HG02588 (cell line): ENCODE measurements around the gene PLCL1.
"Not testable (repeated sequence)": the region's sequence is repeated elsewhere in the genome, so short reads cannot be mapped to it uniquely, and the experiment has no call there.

ENCODE experiments used
- ATAC-seq: cut with Tn5 transposase; IDR thresholded peaks from one replicate; pipeline ENCODE4 v1.9.1; 2021; ENCODE audit warnings: mild to moderate bottlenecking, moderate library complexity; ENCODE audit not compliant: unreplicated experiment

PLCL1 gene

DNA sequence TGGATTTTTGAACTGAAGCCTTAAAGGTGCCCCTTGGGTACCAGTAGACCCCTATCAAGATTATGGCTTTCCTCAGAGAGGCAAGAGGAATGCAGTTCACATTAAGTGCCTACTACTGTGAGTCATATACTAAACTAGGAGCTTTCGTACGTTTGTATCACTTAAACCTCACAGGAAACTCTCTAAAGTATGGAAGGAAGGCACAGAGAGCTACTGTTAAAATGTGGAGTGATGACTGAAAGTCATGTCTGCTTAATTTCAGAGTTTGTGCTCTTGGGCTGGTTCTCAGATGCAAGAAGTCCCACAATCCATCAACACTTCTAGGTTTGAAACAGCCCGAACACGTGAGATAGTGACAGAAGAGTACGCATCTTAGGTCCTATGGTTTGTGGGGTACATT lies 4.7 kb downstream of the PLCL1 start:
- ATAC-seq, result no peak

DNA sequence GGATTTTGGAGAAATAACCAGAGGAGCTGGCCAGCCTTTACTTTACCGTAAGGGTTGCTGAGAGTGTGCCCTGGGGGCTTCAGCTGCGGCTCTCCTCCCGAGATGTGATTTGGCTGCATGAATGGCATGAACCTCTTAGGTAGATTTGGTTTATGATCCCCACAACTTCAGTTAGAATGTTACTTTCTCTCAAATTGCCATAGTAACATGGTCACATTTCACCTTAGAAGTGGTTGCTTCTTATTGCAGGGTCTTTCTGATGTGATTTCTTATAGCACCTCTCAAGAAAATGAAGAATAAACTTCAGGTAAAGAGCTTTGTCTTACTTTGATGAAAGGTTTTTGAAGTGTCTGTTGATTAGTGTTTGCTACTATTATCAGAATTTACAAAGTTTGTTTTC lies 5.6 kb downstream of the PLCL1 start:
- no peak for ATAC-seq

DNA sequence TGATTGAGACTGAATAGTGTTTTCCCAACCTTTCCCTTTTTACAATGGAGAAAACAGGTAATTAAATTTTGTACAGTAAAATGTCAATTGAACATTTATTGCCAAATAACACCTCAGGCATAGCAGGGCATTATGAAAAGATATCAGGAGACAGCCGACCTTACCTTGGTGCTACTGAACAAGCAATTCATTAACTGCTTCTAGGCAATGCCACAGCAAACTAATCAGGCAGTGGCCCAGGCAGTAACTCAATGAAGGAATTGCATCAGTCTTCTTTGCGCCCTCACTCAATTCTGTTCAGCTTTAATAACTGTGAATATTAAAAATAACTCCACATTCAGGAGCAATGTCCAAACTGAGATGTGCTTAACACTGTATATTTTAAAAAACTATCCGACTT lies 6.1 kb downstream of the PLCL1 start:
- ATAC-seq, result no peak

DNA sequence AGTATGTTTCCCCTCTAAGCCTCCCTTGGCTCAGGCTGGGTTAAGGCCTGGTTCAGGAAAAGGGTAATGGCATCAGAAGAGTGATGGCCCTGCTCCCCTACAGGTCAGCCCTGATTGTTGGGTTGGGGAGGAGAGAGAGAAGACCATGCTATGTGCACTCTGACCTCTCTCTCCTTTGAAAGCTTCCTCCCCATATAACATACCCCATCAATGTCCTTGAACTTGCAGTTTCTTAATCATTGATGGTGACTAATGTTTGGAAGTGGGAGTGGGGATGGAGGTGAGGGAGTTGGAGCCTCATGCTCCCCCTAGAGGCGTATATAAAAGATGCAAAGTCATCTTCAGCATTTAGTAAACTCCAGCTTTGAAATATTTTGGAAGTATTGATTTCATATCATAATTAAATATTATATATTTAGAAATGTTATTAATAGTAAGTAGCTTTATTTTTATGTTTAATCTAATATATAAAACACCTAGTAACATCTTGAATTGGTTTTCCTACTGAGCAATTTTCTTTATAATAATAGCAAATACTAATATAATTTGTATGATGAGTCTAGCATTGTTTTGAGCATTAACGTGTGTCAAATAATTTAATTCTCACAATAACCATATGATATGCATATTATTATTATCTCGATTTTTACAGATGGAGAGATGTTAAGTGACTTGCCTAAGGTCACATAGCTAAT lies 8.8 kb downstream of the PLCL1 start:
- ATAC-seq, result no peak

GRCh38 chr2:197814526-197814925 lies 10.1 kb downstream of the PLCL1 start:
- ATAC-seq, result no peak

DNA sequence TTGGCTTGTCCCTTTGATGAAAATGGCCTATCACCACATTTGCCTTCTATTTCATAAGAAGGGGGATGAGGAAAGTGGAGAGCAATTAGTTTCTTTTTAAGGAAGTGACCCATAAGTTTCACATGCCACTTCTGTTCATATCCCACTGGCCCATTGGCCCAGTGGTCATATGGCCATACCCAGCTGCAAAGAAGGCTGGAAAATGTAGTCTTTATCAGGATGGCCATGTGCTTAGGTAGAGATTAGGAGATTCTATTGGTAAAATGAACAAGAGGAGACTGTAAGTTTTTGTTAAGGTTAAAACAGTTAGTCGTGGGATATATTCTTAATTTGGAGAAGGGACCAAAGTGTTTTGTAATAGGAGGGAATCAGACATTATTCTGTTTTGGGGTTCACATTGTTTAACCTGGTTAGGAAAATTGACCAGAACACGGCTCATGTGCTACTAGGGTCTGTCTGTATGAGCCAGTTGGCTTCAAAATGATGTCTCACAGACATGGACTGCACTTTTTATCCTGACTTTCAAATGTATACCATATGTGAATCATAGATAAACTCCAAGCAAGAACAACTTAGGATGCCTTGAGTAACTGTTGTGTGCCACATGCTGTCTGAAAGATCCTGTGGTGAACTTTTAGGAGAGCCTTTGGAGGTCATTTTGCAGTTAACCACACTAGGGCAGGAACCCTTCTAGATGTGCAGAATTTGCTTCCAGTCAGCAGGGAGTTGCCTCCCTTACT lies 17.3 kb downstream of the PLCL1 start:
- ATAC-seq, result no peak

- no peak for ATAC-seq
Measured at GRCh38 chr2:197822333-197822732, 17.9 kb downstream of the PLCL1 start.

DNA sequence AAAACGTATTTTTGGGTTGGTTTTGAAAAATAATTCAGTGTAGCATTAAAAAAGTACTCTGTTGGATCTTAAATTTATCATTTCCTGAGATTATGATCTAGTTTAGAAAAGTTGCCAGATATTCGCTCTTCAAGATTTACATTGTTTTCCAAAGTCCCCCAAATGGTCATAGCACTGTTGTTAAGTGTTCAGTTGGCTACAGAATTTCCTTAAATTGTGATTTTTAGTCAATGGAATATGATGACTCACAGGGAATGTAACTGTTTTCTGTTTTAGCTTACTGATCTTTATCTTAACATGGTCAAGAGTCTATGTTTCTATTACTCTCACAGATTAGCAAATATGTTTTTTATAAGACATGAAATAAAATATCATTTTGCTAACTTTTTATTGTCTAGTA lies 23.2 kb downstream of the PLCL1 start:
- no peak for ATAC-seq

DNA sequence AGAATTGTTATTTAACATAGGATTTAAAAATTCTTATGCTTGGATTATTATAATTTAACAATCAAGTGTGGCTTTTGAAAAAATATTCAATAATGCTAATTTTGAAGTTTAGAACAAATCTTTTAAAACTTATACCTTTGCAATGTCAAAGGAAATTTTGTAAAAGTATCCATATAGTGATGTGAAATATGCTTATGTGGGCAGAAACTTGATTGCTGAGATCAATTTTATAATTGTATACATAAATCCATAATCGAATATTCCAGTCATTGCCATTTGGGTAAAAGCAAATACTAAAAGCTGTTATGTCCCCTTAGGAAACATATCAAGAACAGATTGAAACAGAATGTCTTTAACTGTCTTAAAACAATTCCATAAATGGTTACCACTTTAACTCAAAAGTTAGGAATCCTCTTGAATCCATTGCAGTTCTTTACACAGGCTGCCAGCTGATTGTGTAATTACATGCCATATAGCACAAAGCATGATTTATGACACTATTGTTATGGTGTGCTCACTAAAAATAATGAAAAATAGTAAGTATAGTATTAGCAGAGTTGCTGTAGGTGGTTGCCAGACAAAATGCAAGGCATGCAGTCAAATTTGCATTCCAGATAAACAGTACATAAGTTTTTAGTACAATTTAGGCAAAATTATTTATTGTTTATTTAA lies 24.2 kb downstream of the PLCL1 start:
- no peak for ATAC-seq

DNA sequence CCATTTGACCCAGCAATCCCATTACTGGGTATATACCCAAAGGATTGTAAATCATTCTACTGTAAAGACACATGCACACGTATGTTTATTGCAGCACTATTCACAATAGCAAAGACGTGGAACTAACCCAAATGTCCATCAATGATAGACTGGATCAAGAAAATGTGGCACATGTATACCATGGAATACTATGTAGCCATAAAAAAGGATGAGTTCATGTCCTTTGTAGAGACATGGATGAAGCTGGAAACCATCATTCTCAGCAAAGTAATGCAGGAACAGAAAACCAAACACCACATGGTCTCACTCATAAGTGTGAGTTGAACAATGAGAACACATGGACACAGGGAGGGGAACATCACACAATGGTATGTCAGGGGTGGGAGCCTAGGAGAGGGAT lies 30.4 kb downstream of the PLCL1 start:
- not testable (repeated sequence) for ATAC-seq

- no peak for ATAC-seq
Measured at GRCh38 chr2:197835293-197835692, 30.9 kb downstream of the PLCL1 start.

- peak; percentile 97 for ATAC-seq
Measured at GRCh38 chr2:197838036-197838435, 33.6 kb downstream of the PLCL1 start.

DNA sequence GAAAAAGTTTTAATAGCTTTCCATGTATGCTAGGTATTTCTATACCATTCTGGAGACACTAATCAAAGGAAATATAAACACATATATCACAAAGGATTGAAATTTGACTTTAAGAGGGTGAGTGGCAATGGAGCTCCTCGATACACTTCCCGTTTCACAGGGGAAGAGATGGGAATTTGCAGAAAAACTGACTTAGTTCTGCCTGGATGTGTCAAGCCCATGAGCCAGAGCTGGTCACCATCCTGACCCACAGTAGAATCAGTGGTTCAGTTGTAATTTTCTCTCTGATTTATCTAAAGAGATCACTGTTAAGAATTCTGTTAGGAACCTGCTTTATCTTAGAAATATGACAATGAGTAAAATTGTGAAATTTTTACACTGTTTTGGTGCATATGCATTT lies 34.2 kb downstream of the PLCL1 start:
- no peak for ATAC-seq

DNA sequence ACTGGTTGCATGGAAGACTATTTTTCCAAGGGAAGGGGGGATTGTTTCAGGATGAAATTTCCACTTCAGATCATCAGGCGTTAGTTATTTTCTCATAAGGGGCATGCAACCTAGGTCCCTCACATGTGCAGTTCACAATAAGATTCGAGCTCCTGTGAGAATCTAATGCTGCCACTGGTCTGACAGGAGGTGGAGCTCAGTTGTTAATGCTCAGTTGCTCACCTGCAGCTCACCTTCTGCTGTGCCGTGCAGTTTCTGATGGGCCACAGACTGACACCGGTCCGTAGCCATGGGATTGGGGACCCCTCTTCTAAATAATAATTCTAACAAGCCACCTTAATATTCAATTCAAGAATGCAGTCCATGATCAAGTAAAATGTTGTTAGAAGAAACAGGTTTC lies 34.9 kb downstream of the PLCL1 start:
- ATAC-seq, result no peak

- no peak for ATAC-seq
Measured at GRCh38 chr2:197839856-197840255, 35.5 kb downstream of the PLCL1 start.

- ATAC-seq, result no peak
Measured at GRCh38 chr2:197846128-197846527, 41.7 kb downstream of the PLCL1 start.

DNA sequence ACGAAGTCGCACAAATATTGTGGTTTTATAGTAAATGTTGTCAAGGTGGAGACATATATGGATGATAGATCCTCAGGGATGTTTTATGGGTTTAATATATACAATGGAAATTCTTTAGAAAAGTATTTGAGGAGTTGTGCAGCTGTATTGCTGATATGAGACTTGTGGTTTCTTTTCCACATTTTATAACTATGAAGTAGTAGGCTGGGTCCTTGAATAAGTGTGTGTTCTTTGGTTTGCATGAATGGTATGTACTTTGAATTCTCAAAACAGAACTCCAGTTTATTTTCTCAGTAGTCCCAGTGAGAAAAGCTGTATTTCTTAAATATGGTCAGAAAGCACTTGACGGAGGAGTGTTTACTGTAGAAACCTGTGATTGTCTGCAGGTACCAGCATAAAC lies 42.4 kb downstream of the PLCL1 start:
- no peak for ATAC-seq

DNA sequence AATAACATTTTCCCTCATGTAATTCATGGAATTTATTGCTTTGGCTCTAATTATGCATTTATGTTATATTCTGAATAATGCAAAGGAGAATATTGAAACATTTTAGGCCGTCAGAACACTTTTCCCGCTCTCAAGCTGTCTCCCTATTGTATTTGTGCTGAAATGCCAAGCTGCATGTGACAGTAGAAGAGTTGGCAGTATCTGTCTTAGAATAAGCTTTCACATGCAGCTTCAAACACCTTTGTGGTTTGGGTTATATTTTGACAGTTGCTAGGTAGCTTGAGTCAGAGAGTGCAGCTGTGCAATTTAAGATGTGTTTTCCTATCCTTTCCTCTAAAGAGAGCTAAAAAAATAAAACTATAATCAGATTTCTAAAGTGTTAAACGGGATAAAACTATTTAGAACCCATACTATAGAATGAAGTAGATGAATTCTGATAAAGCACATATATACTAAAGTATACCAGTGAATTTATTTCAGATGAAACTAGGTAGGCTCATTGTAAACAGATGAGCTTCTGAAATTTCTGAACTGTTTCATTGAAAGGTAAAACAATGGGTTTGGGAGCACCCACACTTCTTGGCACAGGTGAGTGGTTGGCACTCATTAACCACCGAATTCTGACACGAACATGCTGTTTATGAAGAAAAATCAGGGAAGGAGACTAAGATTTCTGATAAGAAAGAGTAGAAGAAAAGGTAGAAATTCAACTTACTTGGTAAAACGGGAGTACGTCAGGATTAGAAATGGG lies 43.4 kb downstream of the PLCL1 start:
- ATAC-seq, result no peak

DNA sequence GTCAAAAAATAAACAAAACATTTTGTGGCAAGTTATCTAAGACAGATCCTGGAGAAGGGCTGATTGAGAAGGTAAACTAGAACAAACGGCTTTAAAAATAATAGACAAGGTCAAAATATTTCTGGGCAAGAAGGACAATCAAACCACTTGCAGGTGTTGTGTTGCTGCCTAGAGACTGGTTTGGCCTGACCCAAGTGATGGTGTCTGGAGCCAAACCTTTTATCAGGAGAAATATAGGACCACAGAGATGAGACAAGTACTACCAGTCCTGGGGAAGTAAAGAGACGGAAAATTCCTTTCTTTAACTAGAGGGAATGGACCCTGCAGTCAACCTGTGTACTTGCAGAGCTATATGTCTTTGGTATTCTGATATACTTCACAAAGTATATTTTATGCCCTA lies 44.2 kb downstream of the PLCL1 start:
- no peak for ATAC-seq

DNA sequence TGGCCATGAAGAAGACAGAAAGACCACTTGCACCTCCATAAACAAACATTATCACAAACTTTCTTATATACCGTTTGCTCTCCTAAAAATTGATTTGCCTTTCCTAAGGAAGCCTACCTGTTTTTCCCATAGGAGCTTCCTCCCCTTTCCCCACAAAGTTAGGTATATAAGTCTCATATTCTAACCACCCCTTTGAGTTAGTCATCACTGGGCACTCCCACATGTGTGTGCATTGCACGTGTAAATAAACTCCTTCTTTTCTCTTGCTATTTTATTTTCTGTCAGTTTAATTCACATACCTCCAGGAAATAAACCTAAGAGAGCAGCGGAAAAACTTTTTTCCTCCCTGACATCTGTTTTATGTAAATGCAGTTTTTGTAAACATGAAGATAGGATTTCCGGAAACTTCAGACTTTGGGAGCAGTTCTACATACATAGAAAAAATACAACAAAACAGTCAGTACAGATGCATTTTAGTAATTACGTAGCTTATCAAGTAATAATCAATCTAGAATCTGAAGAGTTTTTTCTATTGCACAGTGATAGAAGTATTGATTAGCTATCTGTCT lies 46.6 kb downstream of the PLCL1 start:
- ATAC-seq, result no peak

- ATAC-seq, result no peak
Measured at GRCh38 chr2:197851451-197851850, 47.1 kb downstream of the PLCL1 start.
